Mesendoderm (in vitro differentiated cells): ENCODE results near the gene NEK7.
A peak's percentile ranks its signal among the peaks of the same experiment; 100 is the strongest.

Source experiments
- DNase-seq: peaks from one replicate; pipeline ENCODE4 v3.0.0; 2013
- H2AK5ac ChIP-seq: 2 replicates; pipeline ENCODE4 v1.6.1; 2013; ENCODE audit warnings: low read length, inconsistent platforms
- H2BK120ac ChIP-seq: 2 replicates; pipeline ENCODE4 v1.6.1; 2013; ENCODE audit warnings: low read depth, mild to moderate bottlenecking, low read length, moderate library complexity, mixed read lengths
- H2BK15ac ChIP-seq: replicated peaks from 2 replicates; pipeline ENCODE4 v1.6.1; 2013; ENCODE audit warnings: low read depth, mild to moderate bottlenecking, moderate library complexity
- H2BK5ac ChIP-seq: 2 replicates; pipeline ENCODE4 v1.6.1; 2013; ENCODE audit warnings: low read length, inconsistent platforms
- H3K18ac ChIP-seq: 2 replicates; pipeline ENCODE4 v1.6.1; 2013; ENCODE audit warnings: mild to moderate bottlenecking, low read length, mixed read lengths
- H3K23ac ChIP-seq: one replicate; pipeline ENCODE4 v1.6.1; 2013; ENCODE audit warnings: low read length
- H3K27ac ChIP-seq: 2 replicates; pipeline ENCODE4 v1.5.1; 2013; ENCODE audit warnings: low read depth, mild to moderate bottlenecking, inconsistent platforms, low read length, moderate library complexity
- H3K27me3 ChIP-seq: 2 replicates; pipeline ENCODE4 v1.6.1; 2013; ENCODE audit warnings: low read length, control low read depth, mild to moderate bottlenecking, inconsistent platforms; ENCODE audit not compliant: insufficient read depth, poor library complexity
- H3K36me3 ChIP-seq: 2 replicates; pipeline ENCODE4 v1.6.1; 2013; ENCODE audit warnings: low read length, inconsistent platforms; ENCODE audit not compliant: control insufficient read depth, insufficient read depth
- H3K4ac ChIP-seq: one replicate; pipeline ENCODE4 v1.6.1; 2013; ENCODE audit warnings: low read depth, mild to moderate bottlenecking, low read length, moderate library complexity
- H3K4me1 ChIP-seq: 2 replicates; pipeline ENCODE4 v1.6.1; 2013; ENCODE audit warnings: low read depth, low read length, inconsistent platforms; ENCODE audit not compliant: control insufficient read depth
- H3K4me2 ChIP-seq: 2 replicates; pipeline ENCODE4 v1.6.1; 2013; ENCODE audit warnings: low read length
- H3K4me3 ChIP-seq: 2 replicates; pipeline ENCODE4 v1.5.1; 2013; ENCODE audit warnings: mild to moderate bottlenecking, low read length
- H3K56ac ChIP-seq: one replicate; pipeline ENCODE4 v1.6.1; 2013; ENCODE audit warnings: low read length
- H3K79me1 ChIP-seq: 2 replicates; pipeline ENCODE4 v1.6.1; 2013; ENCODE audit warnings: low read length, inconsistent platforms
- H3K79me2 ChIP-seq: 2 replicates; pipeline ENCODE4 v1.6.1; 2013; ENCODE audit warnings: mild to moderate bottlenecking, low read length; ENCODE audit not compliant: control insufficient read depth, insufficient read depth
- H3K9ac ChIP-seq: 2 replicates; pipeline ENCODE4 v1.6.1; 2013; ENCODE audit warnings: low read length, inconsistent platforms
- H4K5ac ChIP-seq: one replicate; pipeline ENCODE4 v1.6.1; 2013; ENCODE audit warnings: low read length
- H4K8ac ChIP-seq: one replicate; pipeline ENCODE4 v1.6.1; 2013; ENCODE audit warnings: low read depth, mild to moderate bottlenecking, control low read depth, low read length, moderate library complexity
- WGBS: extraction: QIAGEN DNeasy Blood & Tissue Kit; methylation state at CpG from one replicate; pipeline ENCODE4 v1.1.7; 2013; ENCODE audit warnings: low lambda C conversion rate, missing lambda C conversion rate; ENCODE audit not compliant: insufficient coverage; ENCODE audit errors: extremely low coverage; 5-methylcytosine and 5-hydroxymethylcytosine counted together

NEK7 gene

DNA sequence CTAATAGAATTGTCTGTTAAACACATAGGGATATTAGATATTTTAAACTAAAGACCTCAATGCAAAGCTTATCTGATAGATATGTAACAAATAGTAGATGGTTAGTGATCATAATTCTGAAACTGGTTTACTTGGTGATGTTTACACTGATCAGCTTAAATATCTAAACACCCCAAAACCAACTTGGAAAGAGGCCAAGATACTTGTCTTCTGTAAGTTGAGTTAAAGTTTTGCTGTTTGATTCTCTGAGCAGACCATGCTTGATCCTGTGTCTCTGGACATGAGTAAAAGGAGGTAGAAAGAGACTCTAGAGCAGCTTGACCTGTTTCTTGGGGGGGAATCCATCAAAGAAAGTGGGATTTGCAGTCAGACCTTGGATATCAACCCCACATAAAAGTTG, 107.5 kb downstream of the NEK7 start:
- Histone ChIP-seq H2AK5ac (no peak overlapping the region), H4K5ac (no peak overlapping the region), H2BK120ac (no peak overlapping the region), H3K4me2 (no peak overlapping the region), H3K18ac (peak overlapping the region; percentile 68), H4K8ac (no peak overlapping the region), H3K27ac (no peak overlapping the region), H3K9ac (no peak overlapping the region), H3K4me3 (no peak overlapping the region), H3K79me2 (no peaks in the 10 kb centered on the region), H2BK15ac (no peak overlapping the region), H3K56ac (no peak overlapping the region), H2BK5ac (no peak overlapping the region), H3K36me3 (no peaks in the 10 kb centered on the region), H3K4ac (peak overlapping the region; percentile 70), H3K27me3 (no peaks in the 10 kb centered on the region), H3K79me1 (no peaks in the 10 kb centered on the region), H3K4me1 (peaks cover 2% of the 10 kb centered on the region), H3K23ac (no peak overlapping the region)
- DNase-seq, result no peak

DNA sequence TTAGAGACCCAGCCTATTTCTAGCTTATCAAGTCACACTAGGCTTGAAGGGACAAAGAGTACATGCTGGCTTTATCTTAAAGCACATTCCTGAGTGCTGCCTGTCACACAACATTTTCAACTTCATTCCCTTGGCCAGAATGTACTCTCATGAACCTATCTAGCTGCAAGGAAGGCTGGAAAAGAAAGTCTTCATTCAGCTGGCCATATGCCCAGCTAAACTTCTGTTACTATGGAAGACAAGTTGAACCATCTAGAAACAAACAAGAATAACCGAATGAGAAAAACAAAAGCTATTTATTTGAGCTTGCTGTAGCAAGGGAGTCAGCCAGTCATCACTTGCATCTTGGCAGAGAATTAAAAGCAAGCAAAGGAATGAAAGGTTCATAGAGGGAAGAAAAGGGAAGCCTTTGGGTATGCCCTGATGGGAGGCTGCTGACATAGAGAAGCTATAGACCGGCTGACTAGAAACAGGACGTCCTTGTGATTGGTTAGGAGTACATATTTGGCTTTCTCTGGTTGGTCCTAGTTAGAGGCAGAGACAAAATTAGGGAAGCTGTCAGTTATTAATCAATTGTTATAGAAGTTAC, 108.4 kb downstream of the NEK7 start:
- no peak overlapping the region for H3K4me3 ChIP-seq
- H3K4me2 ChIP-seq, result no peak overlapping the region
- no peak overlapping the region for H3K9ac ChIP-seq
- H3K79me1 ChIP-seq, result no peaks in the 10 kb centered on the region
- no peak overlapping the region for H3K4ac ChIP-seq
- H2BK15ac ChIP-seq, result no peak overlapping the region
- no peaks in the 10 kb centered on the region for H3K27me3 ChIP-seq
- H4K5ac ChIP-seq, result no peak overlapping the region
- no peak overlapping the region for H3K23ac ChIP-seq
- WGBS, result no CpG with 5 or more reads among the region's 3 CpGs
- H2BK5ac ChIP-seq, result no peak overlapping the region
- no peak overlapping the region for H2AK5ac ChIP-seq
- no peak overlapping the region for H2BK120ac ChIP-seq
- H3K4me1 ChIP-seq, result peaks cover 2% of the 10 kb centered on the region
- no peak overlapping the region for H3K18ac ChIP-seq
- H3K56ac ChIP-seq, result no peak overlapping the region
- no peak overlapping the region for H4K8ac ChIP-seq
- no peaks in the 10 kb centered on the region for H3K36me3 ChIP-seq
- peak; percentile 87 for DNase-seq
- H3K27ac ChIP-seq, result no peak overlapping the region
- H3K79me2 ChIP-seq, result no peaks in the 10 kb centered on the region

DNA sequence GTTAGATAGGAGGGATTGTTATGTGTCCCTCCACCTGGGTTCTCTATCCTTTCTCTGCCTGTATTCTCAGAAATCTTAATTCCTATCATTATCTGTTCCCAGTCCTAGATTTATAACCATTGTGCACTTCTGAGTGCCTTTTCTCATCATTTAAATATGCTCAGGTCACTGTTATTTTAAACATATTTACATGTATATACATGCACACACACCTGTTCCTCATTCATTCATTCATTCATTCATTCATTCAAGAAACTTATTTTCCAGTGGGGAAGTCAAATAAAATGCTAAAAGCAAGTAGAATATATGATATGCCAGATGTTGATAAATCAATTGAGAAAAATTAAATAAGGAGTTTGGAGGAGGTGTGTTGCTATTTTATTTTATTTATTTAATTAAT, 110.3 kb downstream of the NEK7 start:
- Histone ChIP-seq H2BK120ac (no peak overlapping the region), H3K79me2 (no peaks in the 10 kb centered on the region), H3K56ac (no peak overlapping the region), H3K9ac (no peak overlapping the region), H3K79me1 (no peaks in the 10 kb centered on the region), H3K4ac (no peak overlapping the region), H3K23ac (no peak overlapping the region), H4K8ac (no peak overlapping the region), H2BK15ac (no peak overlapping the region), H2AK5ac (no peak overlapping the region), H2BK5ac (no peak overlapping the region), H3K4me1 (peaks cover 2% of the 10 kb centered on the region), H3K18ac (no peak overlapping the region), H3K27ac (no peak overlapping the region), H4K5ac (no peak overlapping the region), H3K36me3 (no peaks in the 10 kb centered on the region), H3K27me3 (no peaks in the 10 kb centered on the region), H3K4me3 (no peak overlapping the region), H3K4me2 (no peak overlapping the region)
- no peak for DNase-seq

DNA sequence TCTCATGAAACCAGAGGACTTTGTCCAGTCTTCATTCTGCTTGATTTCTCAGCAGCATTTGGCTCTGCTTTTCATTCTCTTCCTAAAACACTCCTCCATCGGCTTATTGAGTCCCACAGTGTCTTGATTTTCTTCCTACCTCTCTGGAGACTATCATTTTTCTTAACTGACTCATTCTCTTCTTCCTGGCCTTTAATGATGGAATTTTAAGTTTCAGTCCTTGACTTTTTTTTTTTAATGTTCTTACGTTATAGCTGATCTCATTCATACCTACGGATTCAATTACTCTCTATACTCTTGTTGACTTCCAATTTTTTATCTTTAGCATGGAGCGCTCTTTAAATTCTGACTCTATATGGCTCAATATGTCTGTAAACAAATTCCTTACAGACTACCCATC, 111.1 kb downstream of the NEK7 start:
- no peak for DNase-seq
- no peak overlapping the region for H3K18ac ChIP-seq
- H3K4me1 ChIP-seq, result peaks cover 2% of the 10 kb centered on the region
- peak overlapping the region; percentile 38 for H2BK120ac ChIP-seq
- H3K27me3 ChIP-seq, result no peaks in the 10 kb centered on the region
- H3K36me3 ChIP-seq, result no peaks in the 10 kb centered on the region
- WGBS, result no CpG with 5 or more reads among the region's 4 CpGs
- H2BK5ac ChIP-seq, result no peak overlapping the region
- no peak overlapping the region for H3K4ac ChIP-seq
- no peaks in the 10 kb centered on the region for H3K79me2 ChIP-seq
- no peak overlapping the region for H3K9ac ChIP-seq
- H3K27ac ChIP-seq, result no peak overlapping the region
- no peak overlapping the region for H3K4me2 ChIP-seq
- H2BK15ac ChIP-seq, result no peak overlapping the region
- no peak overlapping the region for H3K56ac ChIP-seq
- H3K23ac ChIP-seq, result no peak overlapping the region
- no peak overlapping the region for H3K4me3 ChIP-seq
- no peak overlapping the region for H2AK5ac ChIP-seq
- no peaks in the 10 kb centered on the region for H3K79me1 ChIP-seq
- no peak overlapping the region for H4K5ac ChIP-seq
- H4K8ac ChIP-seq, result no peak overlapping the region

DNA sequence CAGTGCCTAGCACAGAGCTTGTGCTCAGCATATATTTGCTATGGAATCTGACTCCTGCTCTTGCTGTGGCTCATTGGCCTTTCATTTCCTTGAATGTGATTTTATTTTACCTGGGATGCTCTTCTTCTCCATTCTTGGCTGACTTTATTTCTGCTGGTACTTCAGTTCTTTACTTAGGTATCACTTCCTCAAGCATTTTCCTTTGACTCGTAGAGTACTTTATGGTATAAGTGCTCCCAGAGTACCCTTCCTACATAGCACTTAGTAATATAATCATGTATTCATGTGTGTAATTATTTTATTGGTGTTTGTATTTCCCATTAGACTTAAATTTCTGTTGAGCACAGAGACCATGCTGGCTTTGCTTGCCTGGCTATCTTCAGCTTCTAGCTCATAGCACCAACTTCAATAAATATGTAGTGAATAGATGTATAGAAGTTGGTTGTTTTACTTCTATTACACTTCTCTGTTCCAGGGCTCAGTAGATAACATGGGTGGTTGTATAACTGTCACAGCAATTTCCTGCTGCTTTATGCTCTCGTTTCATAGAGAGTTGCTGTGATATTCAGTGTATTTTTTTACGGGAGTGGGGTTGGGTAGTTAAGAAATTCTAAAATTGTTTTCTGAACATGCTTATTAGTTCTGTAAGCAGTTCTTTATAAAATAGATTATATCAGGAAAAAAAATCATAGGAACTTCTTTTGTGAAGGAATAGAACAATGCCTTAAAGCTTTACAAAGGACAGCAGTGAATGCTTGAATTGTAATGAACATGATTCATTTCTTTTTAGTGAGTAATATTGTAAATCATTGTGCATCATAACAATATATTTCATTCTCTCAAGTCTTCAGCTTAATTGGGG, 112.2 kb downstream of the NEK7 start:
- no peak overlapping the region for H3K27ac ChIP-seq

DNA sequence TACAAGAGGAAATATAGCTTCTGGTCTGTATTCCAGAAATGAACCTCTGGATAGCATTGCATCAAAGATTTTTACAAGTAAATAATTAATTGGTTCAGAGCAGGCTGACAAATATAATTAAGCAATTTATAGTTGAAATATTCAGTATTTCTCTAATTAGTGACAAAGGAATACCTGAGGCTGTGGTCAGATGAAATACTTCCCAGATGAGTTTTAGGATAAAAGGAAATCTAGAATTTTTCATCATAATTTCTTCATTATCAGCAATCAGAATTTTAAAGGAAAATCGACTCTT, 112.8 kb downstream of the NEK7 start:
- no peak overlapping the region for H4K5ac ChIP-seq
- no peak overlapping the region for H4K8ac ChIP-seq
- no peak overlapping the region for H3K56ac ChIP-seq
- no peak overlapping the region for H2BK15ac ChIP-seq
- no peak overlapping the region for H3K4me3 ChIP-seq
- no peaks in the 10 kb centered on the region for H3K36me3 ChIP-seq
- H3K79me2 ChIP-seq, result no peaks in the 10 kb centered on the region
- H3K27me3 ChIP-seq, result no peaks in the 10 kb centered on the region
- no peak overlapping the region for H3K27ac ChIP-seq
- no peak overlapping the region for H2BK120ac ChIP-seq
- no peak overlapping the region for H3K4ac ChIP-seq
- H3K4me1 ChIP-seq, result peaks cover 2% of the 10 kb centered on the region
- no peak overlapping the region for H2AK5ac ChIP-seq
- no peak overlapping the region for H3K18ac ChIP-seq
- no peak overlapping the region for H2BK5ac ChIP-seq
- H3K9ac ChIP-seq, result no peak overlapping the region
- no CpG with 5 or more reads among the region's 1 CpG for WGBS
- no peak for DNase-seq
- H3K4me2 ChIP-seq, result no peak overlapping the region
- H3K79me1 ChIP-seq, result no peaks in the 10 kb centered on the region
- no peak overlapping the region for H3K23ac ChIP-seq

More for the DNA sequence above, 112.2 kb downstream of the NEK7 start:
- H3K18ac ChIP-seq, result no peak overlapping the region
- no peak overlapping the region for H4K5ac ChIP-seq
- no peak overlapping the region for H3K56ac ChIP-seq
- peaks cover 2% of the 10 kb centered on the region for H3K4me1 ChIP-seq
- H4K8ac ChIP-seq, result no peak overlapping the region
- H2BK120ac ChIP-seq, result no peak overlapping the region
- H3K27me3 ChIP-seq, result no peaks in the 10 kb centered on the region
- H3K9ac ChIP-seq, result no peak overlapping the region
- WGBS, result 100% methylated on average over 1 of the region's 3 CpGs
- no peaks in the 10 kb centered on the region for H3K36me3 ChIP-seq
- no peaks in the 10 kb centered on the region for H3K79me2 ChIP-seq
- no peak overlapping the region for H2BK5ac ChIP-seq
- no peaks in the 10 kb centered on the region for H3K79me1 ChIP-seq
- no peak overlapping the region for H3K23ac ChIP-seq
- H2AK5ac ChIP-seq, result no peak overlapping the region
- H3K4me3 ChIP-seq, result no peak overlapping the region
- no peak overlapping the region for H2BK15ac ChIP-seq
- H3K4ac ChIP-seq, result no peak overlapping the region
- DNase-seq, result no peak
- H3K4me2 ChIP-seq, result no peak overlapping the region
